ENCODE data around the gene B3GALNT1. TPM values are rescaled to one million over a fixed set of nuclear protein-coding genes. Genes with fewer than 3 reads are reported as not detected.

B3GALNT1 gene
- total RNA-seq, 4 donors from 2014 or later, result 0.77 to 85.1 (median 14.8) TPM

GRCh38 chr3:161083131-161083530 lies 22.0 kb downstream of the B3GALNT1 start:
- no peak for DNase-seq
- Histone ChIP-seq H3K4me3 (no peak overlapping the region), H3K27me3 (no peaks in the 10 kb centered on the region), H3K4me1 (no peaks in the 10 kb centered on the region), H3K36me3 (no peaks in the 10 kb centered on the region), H3K9me3 (no peaks in the 10 kb centered on the region), H3K27ac (no peak overlapping the region)
- TF ChIP-seq POLR2A (IDR thresholded peaks at IDR 0.05) (no peak), CTCF (IDR thresholded peaks at IDR 0.05) (no peak)
- intact Hi-C loops (cut with DNase I; ENCODE audit: low total_unique reads), result no loop called here

GRCh38 chr3:161082063-161082462 lies 23.1 kb downstream of the B3GALNT1 start:
- intact Hi-C loops (cut with DNase I; ENCODE audit: low total_unique reads), result no loop called here
- Histone ChIP-seq H3K27me3 (no peaks in the 10 kb centered on the region), H3K9me3 (no peaks in the 10 kb centered on the region), H3K4me1 (no peaks in the 10 kb centered on the region), H3K36me3 (no peaks in the 10 kb centered on the region), H3K27ac (no peak overlapping the region), H3K4me3 (no peak overlapping the region)
- no peak for DNase-seq
- no peak for TF ChIP-seq POLR2A (IDR thresholded peaks at IDR 0.05)
- TF ChIP-seq CTCF (IDR thresholded peaks at IDR 0.05), result no peak

- no peaks in the 10 kb centered on the region for H3K9me3 ChIP-seq
- H3K36me3 ChIP-seq, result no peaks in the 10 kb centered on the region
- no peaks in the 10 kb centered on the region for H3K4me1 ChIP-seq
- H3K27ac ChIP-seq, result no peak overlapping the region
- H3K27me3 ChIP-seq, result no peaks in the 10 kb centered on the region
- DNase-seq, result no peak
- TF ChIP-seq POLR2A (IDR thresholded peaks at IDR 0.05), result no peak
- TF ChIP-seq CTCF (IDR thresholded peaks at IDR 0.05), result no peak
- intact Hi-C loops (cut with DNase I; ENCODE audit: low total_unique reads), result no loop called here
- no peak overlapping the region for H3K4me3 ChIP-seq
Measured at GRCh38 chr3:161081633-161082032, 23.5 kb downstream of the B3GALNT1 start.

- intact Hi-C loops (cut with DNase I; ENCODE audit: low total_unique reads), result no loop called here
- Histone ChIP-seq H3K27me3 (no peaks in the 10 kb centered on the region), H3K36me3 (no peaks in the 10 kb centered on the region), H3K4me3 (no peak overlapping the region), H3K4me1 (no peaks in the 10 kb centered on the region), H3K9me3 (no peaks in the 10 kb centered on the region), H3K27ac (no peak overlapping the region)
- DNase-seq, result no peak
- TF ChIP-seq POLR2A (IDR thresholded peaks at IDR 0.05) (no peak), CTCF (IDR thresholded peaks at IDR 0.05) (no peak)
Measured at GRCh38 chr3:161073181-161073580, 32.0 kb downstream of the B3GALNT1 start.

- H3K4me1 ChIP-seq, result no peaks in the 10 kb centered on the region
- no peak overlapping the region for H3K4me3 ChIP-seq
- H3K36me3 ChIP-seq, result no peaks in the 10 kb centered on the region
- no peak overlapping the region for H3K27ac ChIP-seq
- intact Hi-C loops (cut with DNase I; ENCODE audit: low total_unique reads), result no loop called here
- H3K9me3 ChIP-seq, result no peaks in the 10 kb centered on the region
- no peak for DNase-seq
- no peak for TF ChIP-seq POLR2A (IDR thresholded peaks at IDR 0.05)
- no peak for TF ChIP-seq CTCF (IDR thresholded peaks at IDR 0.05)
- no peaks in the 10 kb centered on the region for H3K27me3 ChIP-seq
Measured at GRCh38 chr3:161072751-161073150, 32.4 kb downstream of the B3GALNT1 start.

Measured in uterus (tissue), 4 donors.